Fibroblast of skin of back (primary cell): ENCODE data around the gene NMNAT3. TPM values are rescaled to one million over a fixed set of nuclear protein-coding genes. Genes with fewer than 3 reads are reported as not detected.

Source experiments
- DNase-seq: peaks from one replicate; pipeline ENCODE4 v3.0.0-alpha.2; 2013
- polyA plus RNA-seq, 2 experiments: library from polyadenylated mRNA; unstranded; fragments of 120-200 nt; gene quantifications; one replicate each; pipeline ENCODE4 v1.2.1, GENCODE V29; 2013; ENCODE audit not compliant: insufficient read length in 2 of 2

Gene NMNAT3
- 0.14 TPM for polyA plus RNA-seq (2013, experiment 1 of 2; ENCODE audit: insufficient read length)
- 0.16 TPM for polyA plus RNA-seq (2013, experiment 2 of 2; ENCODE audit: insufficient read length)

- peak; percentile 50 for DNase-seq
Observed at GRCh38 chr3:139677388-139678155, at the start of gene NMNAT3. Gene NMNAT3 (minus strand): TSS chr3:139677972. CDS start chr3:139627724, 50,248 bp downstream.

GRCh38 chr3:139721370-139721769 is 43.6 kb upstream of the NMNAT3 start:
- no peak for DNase-seq

DNA sequence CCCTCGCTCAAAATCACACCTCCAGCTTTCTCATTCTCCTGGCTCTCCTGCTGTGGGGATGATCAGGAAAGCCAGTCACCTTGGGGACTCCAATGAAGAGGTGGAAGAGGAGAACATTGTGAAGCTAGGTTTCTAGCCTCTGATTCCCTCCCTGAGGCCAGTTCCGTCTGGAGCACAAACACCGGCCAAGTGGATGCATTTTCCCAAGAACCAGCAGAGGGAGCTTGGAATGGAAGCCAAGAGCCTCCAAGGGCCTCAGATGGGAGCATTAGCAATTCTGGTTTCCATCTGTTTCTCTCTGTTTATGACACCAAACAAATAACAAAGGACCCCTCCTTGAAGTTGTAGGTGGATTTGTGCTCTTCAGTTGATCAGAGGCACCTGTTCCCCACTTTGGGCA is 40.6 kb upstream of the NMNAT3 start:
- peak; percentile 38 for DNase-seq

- DNase-seq: no peak
Observed at GRCh38 chr3:139716908-139717485, 39.2 kb upstream of the NMNAT3 start.

DNA sequence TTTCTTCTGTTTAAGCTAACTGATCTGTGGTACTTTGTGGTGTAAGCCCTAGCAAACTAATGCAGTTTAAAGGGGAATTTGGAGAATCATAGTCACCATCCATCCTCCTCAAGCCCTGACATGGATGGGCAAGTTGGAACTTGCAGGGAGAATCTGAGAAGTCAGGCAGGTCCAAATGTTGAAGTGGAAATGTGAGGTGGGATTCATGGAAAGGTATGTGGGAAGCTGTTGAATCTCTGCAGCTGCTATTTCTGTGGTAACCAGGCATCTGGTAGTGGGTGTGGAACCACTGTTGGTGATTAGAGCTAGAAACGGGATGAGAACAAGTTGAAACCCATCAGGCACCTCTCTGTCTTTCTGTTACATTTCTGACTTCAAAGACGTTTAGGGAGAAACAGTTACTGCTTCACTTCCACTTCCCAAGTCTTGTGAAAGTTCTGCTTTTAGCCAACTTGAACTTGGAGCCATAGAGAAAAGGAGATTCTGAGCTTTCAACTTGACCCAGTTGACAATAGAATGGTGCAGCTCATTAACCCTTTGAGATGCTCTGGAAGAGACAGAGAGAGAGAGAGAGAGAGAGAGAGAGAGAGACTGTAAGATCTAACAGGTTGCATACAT is 38.1 kb upstream of the NMNAT3 start:
- no peak for DNase-seq

DNA sequence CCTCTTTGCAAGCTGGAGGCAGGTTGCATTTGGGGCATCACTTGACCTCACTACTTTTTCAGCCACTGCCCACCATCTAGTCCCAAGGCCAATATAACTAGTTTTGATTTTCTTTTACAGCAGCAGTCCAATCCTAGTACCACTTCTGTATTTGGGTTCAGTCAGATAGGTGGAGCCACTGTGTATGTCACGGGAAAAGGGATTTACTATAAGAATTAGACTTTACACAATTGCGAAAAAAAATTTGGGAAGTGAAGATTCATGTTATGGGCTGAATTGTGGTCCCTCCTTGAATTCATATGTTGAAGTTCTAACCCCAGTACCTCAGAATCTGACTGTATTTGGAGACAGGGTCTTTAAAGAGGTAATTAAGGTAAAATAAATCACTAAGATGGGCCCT is 37.4 kb upstream of the NMNAT3 start:
- no peak for DNase-seq

DNA sequence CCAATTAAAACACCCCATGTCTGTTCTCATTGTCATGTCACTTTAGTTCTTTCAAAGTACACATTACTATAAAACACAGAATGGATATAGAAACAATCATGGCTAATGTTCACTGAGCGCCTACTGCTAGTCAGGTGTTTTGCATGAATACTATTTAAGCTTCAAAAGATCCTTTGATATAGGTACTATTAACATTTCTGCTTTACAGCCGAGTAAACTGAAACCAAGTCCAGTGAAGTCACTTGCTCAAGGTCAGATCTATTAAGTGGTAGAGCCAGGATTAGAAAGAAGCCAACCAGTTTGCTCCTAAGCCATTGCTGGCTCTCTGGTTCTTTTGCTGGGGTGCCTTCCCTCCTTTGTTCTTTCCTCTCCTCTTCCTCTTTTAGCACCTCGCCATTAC is 32.4 kb upstream of the NMNAT3 start:
- DNase-seq: no peak

DNA sequence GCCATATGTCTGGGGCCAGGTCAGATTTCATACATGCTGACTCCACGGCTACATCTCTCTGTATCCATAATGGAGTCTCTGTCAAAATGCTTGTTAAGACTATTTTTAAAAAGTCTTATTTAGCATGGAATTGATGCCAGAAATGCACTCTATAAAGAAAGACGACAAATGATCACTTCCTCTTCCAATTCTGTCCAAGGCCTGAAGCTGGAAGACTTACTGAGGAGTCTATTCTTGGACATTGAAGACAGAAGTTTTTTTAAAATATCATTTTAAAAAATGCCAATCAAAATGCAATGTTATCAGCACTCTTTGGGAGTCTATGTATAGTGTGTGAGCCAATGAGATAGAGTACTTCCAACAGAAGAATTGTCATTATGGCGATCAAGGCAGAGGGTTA is 27.9 kb upstream of the NMNAT3 start:
- no peak for DNase-seq

GRCh38 chr3:139696314-139696604 is 18.5 kb upstream of the NMNAT3 start:
- no peak for DNase-seq

DNA sequence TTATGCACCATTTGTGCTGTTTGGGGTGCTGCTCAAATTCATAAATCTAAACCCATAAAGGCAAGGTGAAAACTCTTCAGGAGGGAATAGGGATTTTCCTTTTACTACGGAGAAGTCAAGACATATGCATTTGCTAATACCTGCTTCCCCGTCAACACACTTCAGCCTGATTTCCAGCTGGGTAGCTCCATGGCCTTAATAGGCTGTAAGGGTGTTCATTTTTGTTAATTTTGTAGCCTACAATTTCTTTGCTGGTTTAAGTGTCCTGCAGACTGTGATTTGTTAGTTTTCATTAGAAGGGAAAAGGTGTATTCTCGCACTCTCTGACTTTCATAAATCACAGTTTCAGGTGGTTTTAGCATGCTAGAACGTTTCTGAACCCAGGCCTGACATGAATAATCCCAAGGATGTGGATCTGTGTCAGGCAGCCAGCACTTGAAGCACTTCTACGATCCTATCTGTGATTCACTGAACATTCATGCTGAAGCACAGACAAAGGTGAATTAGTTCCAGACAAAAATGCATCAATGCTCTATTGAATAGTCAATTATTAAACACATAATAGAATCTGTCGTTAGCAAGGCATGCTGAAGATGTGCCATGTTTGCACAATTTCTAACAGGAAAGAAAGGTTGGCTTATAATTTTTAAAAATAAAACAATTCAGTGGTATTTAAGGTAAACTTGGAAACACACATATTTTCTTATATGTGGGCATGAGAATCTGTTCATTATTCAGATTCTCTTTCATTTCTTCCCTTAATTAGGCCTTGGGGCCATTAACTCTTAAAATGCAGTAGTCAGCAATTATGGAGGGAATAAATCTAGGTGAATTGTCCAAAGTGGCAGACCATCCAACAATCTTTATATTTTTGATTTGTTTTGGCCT is 17.9 kb upstream of the NMNAT3 start:
- DNase-seq: no peak

DNA sequence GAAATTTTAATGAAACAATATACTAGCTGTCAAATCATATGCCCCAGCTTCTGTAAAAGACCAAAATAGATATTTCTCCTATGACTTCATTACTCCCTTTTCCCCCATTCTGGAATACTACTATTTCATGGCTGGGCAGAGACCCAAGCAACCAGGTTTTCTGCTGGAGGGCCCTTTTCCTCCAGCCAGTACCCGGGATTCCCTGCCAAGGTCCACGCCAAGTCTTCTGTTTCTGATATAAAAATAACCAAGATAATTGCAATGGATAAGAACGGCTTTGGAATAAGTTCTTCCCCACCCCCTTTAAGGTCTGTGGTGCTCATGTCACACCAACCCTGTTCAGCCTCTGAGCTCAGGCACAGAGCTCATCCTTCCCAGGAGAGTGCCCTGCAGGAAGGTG is 17.2 kb upstream of the NMNAT3 start:
- no peak for DNase-seq

DNA sequence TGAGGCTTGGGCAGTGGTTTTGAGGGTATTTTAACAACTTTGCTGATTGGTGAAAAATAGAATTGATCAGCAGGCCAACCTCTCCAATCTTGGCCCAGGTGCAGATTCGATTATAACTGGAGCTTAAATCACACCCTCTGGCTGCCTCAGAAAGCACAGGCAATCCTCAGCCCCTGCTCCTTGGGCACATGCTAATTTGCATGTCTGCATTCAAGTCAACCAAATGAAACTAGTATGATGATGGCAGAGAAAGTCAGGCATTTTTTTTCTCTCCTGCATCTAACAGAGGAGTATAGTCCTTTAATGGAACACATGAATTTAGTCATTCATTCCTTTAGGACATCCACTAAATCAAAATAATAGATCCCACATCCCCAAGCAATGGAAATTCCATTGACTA is 16.8 kb upstream of the NMNAT3 start:
- no peak for DNase-seq

DNA sequence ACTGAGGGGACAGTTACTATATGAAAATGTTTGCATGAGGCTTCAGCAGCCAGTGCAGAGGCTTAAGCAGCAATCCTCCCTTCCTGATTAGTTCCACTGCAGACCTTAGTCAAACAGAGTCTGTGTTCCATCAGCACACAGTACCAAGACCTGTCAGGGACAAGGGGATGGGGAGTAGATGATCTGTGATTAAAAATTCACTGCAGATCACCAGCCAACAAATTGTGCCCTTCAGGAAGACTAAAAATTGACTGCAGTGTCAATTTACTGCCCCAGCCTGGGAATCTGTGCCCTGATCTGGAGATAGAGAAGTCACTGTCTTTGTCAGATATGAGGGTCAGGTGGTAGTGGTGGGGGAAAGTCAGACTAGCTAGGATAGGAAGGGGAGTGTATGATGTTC is 13.8 kb upstream of the NMNAT3 start:
- no peak for DNase-seq

- DNase-seq: no peak
Observed at GRCh38 chr3:139689708-139690228, 12.0 kb upstream of the NMNAT3 start.

DNA sequence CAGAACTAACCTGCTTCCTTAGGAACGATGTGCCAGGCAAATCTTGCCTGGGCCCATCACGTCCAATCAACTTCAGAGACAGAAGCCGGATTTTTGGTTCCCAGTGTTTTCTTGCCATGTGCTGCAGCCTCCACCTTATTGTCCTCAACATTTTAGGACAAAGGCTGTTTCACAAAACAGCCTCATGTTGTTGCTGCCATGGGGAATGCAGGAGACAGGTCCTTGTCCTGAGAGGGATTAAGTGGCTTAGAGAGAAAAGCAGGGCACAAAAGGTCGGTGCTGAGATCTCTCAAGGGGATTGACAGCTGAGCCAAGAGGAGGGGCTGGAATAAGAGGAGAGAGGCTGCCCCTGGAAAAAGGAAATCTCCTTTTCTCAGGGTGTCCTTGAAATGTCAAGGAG is 11.3 kb upstream of the NMNAT3 start:
- no peak for DNase-seq

DNA sequence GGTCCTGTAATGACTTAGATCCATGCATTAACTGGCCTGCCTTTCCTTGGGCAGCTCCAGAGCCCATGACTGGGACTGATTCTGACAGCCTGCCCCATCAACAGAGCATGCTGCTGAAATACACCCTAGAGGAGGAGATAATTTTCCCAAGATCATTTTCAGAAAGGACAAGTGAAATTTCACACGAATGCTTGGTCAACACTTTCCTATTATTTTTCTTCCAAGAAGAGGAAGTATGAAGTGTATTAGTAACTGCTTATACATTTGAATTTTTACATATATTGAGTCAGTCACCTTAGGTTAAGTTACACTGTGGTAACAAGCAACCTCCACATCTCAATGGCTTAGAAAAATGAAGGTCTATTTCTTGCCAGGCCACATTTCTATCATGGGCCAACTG is 9.7 kb upstream of the NMNAT3 start:
- no peak for DNase-seq

DNA sequence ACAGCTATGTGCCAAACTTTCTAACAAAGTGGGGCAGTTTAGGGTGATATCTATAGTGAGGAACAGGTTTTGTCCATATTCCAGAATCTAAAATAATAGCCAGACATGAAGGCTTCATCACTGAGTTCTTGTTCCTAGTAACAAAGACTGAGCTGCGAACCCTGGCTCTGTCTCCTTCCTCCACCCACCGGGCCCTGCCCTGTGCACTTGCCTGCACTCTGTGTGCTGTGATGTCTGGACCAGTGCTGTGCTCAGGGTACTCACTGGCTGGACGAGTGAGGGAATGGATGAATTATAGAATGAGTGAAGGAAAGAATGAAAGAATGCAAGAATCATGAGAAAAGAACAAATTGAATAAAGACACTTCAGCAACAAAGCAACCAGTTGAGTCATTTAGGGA is 8.9 kb upstream of the NMNAT3 start:
- DNase-seq: no peak

GRCh38 chr3:139686206-139686605 is 8.4 kb upstream of the NMNAT3 start:
- DNase-seq: no peak

DNA sequence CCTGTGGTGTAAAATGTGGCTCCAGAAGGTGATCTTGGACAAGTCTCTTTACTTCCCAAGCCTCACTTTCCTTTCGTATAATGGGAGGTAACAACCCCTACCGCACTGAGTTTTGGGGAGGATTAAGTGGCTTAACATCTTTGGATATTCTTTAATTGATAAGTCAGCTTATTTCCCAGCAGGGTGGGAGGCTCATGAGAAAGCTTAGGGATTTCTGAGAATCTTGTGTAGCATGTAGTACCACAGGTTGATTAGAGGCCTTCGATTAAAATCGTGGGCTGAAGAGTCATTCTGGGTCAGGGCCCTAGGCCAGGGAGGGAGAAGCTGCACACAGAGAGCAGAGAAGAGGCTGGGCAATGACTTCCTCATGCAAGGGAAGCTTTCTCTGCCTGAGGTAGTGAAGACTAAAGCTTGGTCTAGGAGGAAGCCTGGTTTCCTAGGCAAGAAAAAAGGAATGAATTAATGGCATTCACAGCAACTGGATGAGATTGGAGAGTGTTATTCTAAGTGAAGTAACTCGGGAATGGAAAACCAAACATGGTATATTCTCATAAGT is 1.5 kb upstream of the NMNAT3 start:
- DNase-seq: no peak

DNA sequence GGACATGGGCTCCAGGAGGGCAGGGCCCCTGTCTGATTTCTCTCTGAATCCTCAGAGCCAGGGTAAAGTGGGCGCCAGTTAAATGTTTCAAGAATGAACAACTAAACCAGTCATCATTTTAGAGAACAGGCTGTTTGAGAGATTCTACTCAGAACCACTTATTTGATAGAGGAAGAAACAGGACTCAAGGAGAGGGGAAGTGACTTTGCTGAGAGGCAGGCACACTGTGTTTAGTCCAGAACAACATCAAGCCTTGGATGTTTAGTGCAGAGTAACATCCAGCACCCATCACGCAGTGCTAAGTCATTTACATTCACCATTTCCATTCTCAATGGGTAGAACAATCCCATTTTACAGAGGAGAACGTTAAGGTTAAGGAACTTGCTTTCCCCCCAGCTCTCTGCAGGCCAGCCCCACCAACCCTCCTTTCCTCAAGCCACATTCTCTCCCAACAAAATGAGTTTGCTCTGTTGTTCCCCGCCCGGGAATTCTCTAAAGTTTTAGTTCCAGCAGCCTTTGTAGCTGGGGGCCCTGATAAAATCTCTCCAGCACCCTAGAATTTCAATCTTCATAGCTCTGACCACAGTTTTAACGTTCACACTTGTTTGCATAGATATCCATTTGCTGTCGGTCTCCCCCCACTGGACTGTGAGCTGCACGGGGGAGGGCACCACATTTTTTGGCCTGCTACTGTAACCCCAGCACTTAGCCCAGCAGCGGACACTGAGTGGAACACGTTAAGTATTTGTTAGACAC is 962 bp downstream of the NMNAT3 start:
- DNase-seq: no peak

GRCh38 chr3:139676108-139676507 is 1.7 kb downstream of the NMNAT3 start:
- DNase-seq: no peak

GRCh38 chr3:139675327-139675726 is 2.4 kb downstream of the NMNAT3 start:
- no peak for DNase-seq
